NCI-H187 treated with DMSO at 0.1 percent for 48 hours (cell line): ENCODE data around the gene AXIN1.
"Not testable (repeated sequence)": the region's sequence is repeated elsewhere in the genome, so short reads cannot be mapped to it uniquely, and the experiment has no call there.

Experiments used
- DNase-seq: peaks from one replicate; lab custom pipeline; 2025; lab: John Stamatoyannopoulos, UW

Gene AXIN1

GRCh38 chr16:283033-283805 lies 69.3 kb downstream of the AXIN1 start, which contains the start of gene PDIA2:
Gene PDIA2, plus strand, starts transcription at chr16:283164. Its CDS starts 6 bp downstream, at chr16:283170.
- no peak for DNase-seq

- DNase-seq, result no peak
Observed at GRCh38 chr16:282491-282890, 70.0 kb downstream of the AXIN1 start.

- DNase-seq, result no peak
Observed at GRCh38 chr16:281660-282255, 70.8 kb downstream of the AXIN1 start.

- DNase-seq, result no peak
Observed at GRCh38 chr16:280991-281659, 71.4 kb downstream of the AXIN1 start.

GRCh38 chr16:280552-280951 lies 72.0 kb downstream of the AXIN1 start, which contains the start of gene ARHGDIG:
Gene ARHGDIG, plus strand, starts transcription at chr16:280591. Its CDS starts 90 bp downstream, at chr16:280681.
- no peak for DNase-seq

- no peak for DNase-seq
Observed at GRCh38 chr16:280005-280460, 72.5 kb downstream of the AXIN1 start.

GRCh38 chr16:279531-279930 lies 73.0 kb downstream of the AXIN1 start:
- no peak for DNase-seq

- DNase-seq, result no peak
Observed at GRCh38 chr16:278863-279366, 73.6 kb downstream of the AXIN1 start.

GRCh38 chr16:276426-277077 lies 76.0 kb downstream of the AXIN1 start:
- DNase-seq, result no peak

GRCh38 chr16:275786-276232 lies 76.7 kb downstream of the AXIN1 start, which contains the start of gene RGS11:
Gene RGS11, minus strand, starts transcription at chr16:275944. Its CDS starts 33 bp downstream, at chr16:275911.
- DNase-seq, result no peak

GRCh38 chr16:275041-275641 lies 77.4 kb downstream of the AXIN1 start:
- no peak for DNase-seq

- no peak for DNase-seq
Observed at GRCh38 chr16:273547-274421, 78.7 kb downstream of the AXIN1 start.

GRCh38 chr16:272633-273546 lies 79.6 kb downstream of the AXIN1 start:
- DNase-seq, result no peak

- DNase-seq, result no peak
Observed at GRCh38 chr16:270381-271255, 81.9 kb downstream of the AXIN1 start.

GRCh38 chr16:269061-269796 lies 83.3 kb downstream of the AXIN1 start:
- no peak for DNase-seq

GRCh38 chr16:268141-269053 lies 84.1 kb downstream of the AXIN1 start:
- no peak for DNase-seq

- DNase-seq, result not testable (repeated sequence)
Observed at GRCh38 chr16:267562-267961, 85.0 kb downstream of the AXIN1 start.
